GM21619 (cell line): Measurements from ENCODE around the gene CNIH3.
A peak's percentile ranks its signal among the peaks of the same experiment; 100 is the strongest.

Experiments used
- ATAC-seq: cut with Tn5 transposase; IDR thresholded peaks from one replicate; pipeline ENCODE4 v1.9.1; 2021; ENCODE audit not compliant: unreplicated experiment

CNIH3 gene

GRCh38 chr1:224739997-224740684 is 124.0 kb downstream of the CNIH3 start:
- ATAC-seq, result peak; percentile 76

- ATAC-seq, result no peak
Measured at GRCh38 chr1:224740685-224741052, 124.6 kb downstream of the CNIH3 start.

- no peak for ATAC-seq
Measured at GRCh38 chr1:224742349-224742748, 126.2 kb downstream of the CNIH3 start.

GRCh38 chr1:224743608-224744164 is 127.6 kb downstream of the CNIH3 start:
- no peak for ATAC-seq

- no peak for ATAC-seq
Measured at GRCh38 chr1:224744521-224744920, 128.4 kb downstream of the CNIH3 start.

GRCh38 chr1:224745394-224745793 is 129.3 kb downstream of the CNIH3 start:
- no peak for ATAC-seq

- peak; percentile 53 for ATAC-seq
Measured at GRCh38 chr1:224745924-224746323, 129.8 kb downstream of the CNIH3 start.

- ATAC-seq, result peak; percentile 43
Measured at GRCh38 chr1:224747578-224747977, 131.5 kb downstream of the CNIH3 start.

- no peak for ATAC-seq
Measured at GRCh38 chr1:224749916-224750315, 133.8 kb downstream of the CNIH3 start.

- ATAC-seq, result no peak
Measured at GRCh38 chr1:224751624-224752311, 135.7 kb downstream of the CNIH3 start.

- no peak for ATAC-seq
Measured at GRCh38 chr1:224753491-224753890, 137.4 kb downstream of the CNIH3 start.

- ATAC-seq, result no peak
Measured at GRCh38 chr1:224755586-224755985, 139.5 kb downstream of the CNIH3 start.

GRCh38 chr1:224757508-224757907 is 141.4 kb downstream of the CNIH3 start:
- no peak for ATAC-seq

- no peak for ATAC-seq
Measured at GRCh38 chr1:224759135-224759534, 143.0 kb downstream of the CNIH3 start.

- no peak for ATAC-seq
Measured at GRCh38 chr1:224759681-224760091, 143.6 kb downstream of the CNIH3 start.

GRCh38 chr1:224760163-224760562 is 144.0 kb downstream of the CNIH3 start:
- ATAC-seq, result no peak

- ATAC-seq, result no peak
Measured at GRCh38 chr1:224761245-224761644, 145.1 kb downstream of the CNIH3 start.

- ATAC-seq, result no peak
Measured at GRCh38 chr1:224762046-224762445, 145.9 kb downstream of the CNIH3 start.

- ATAC-seq, result no peak
Measured at GRCh38 chr1:224762701-224763100, 146.6 kb downstream of the CNIH3 start.

GRCh38 chr1:224763126-224763775 is 147.1 kb downstream of the CNIH3 start:
- ATAC-seq, result no peak

- ATAC-seq, result no peak
Measured at GRCh38 chr1:224766266-224766665, 150.1 kb downstream of the CNIH3 start.

- ATAC-seq, result no peak
Measured at GRCh38 chr1:224767031-224767430, 150.9 kb downstream of the CNIH3 start.
